HG02678 (cell line): ENCODE data around the gene F2RL3.

Source experiments
- ATAC-seq: cut with Tn5 transposase; IDR thresholded peaks from one replicate; pipeline ENCODE4 v1.9.1; 2021; ENCODE audit warnings: mild to moderate bottlenecking, moderate library complexity; ENCODE audit not compliant: unreplicated experiment

F2RL3 gene

GRCh38 chr19:16888629-16889365, at the start of gene F2RL3:
F2RL3 (plus strand) TSS chr19:16888999; CDS start chr19:16889190, 191 bp downstream.
- no peak for ATAC-seq

- no peak for ATAC-seq
Measured at GRCh38 chr19:16841391-16841926, 47.3 kb upstream of the F2RL3 start.

- no peak for ATAC-seq
Measured at GRCh38 chr19:16846901-16847300, 41.9 kb upstream of the F2RL3 start.

GRCh38 chr19:16847430-16847829, 41.4 kb upstream of the F2RL3 start:
- no peak for ATAC-seq

GRCh38 chr19:16849168-16849567, 39.6 kb upstream of the F2RL3 start:
- no peak for ATAC-seq

GRCh38 chr19:16850133-16850532, 38.7 kb upstream of the F2RL3 start:
- no peak for ATAC-seq

GRCh38 chr19:16851031-16851712, 37.6 kb upstream of the F2RL3 start:
- no peak for ATAC-seq

GRCh38 chr19:16853066-16853465, 35.7 kb upstream of the F2RL3 start:
- ATAC-seq = no peak

GRCh38 chr19:16856091-16856490, 32.7 kb upstream of the F2RL3 start:
- ATAC-seq = no peak

GRCh38 chr19:16859626-16860025, 29.2 kb upstream of the F2RL3 start:
- no peak for ATAC-seq

GRCh38 chr19:16860118-16860517, 28.7 kb upstream of the F2RL3 start:
- ATAC-seq = no peak

GRCh38 chr19:16861011-16861410, 27.8 kb upstream of the F2RL3 start:
- ATAC-seq = no peak

- no peak for ATAC-seq
Measured at GRCh38 chr19:16861834-16862233, 27.0 kb upstream of the F2RL3 start.

- no peak for ATAC-seq
Measured at GRCh38 chr19:16862826-16863415, 25.9 kb upstream of the F2RL3 start.

- no peak for ATAC-seq
Measured at GRCh38 chr19:16867211-16867610, 21.6 kb upstream of the F2RL3 start.

GRCh38 chr19:16868423-16869130, 20.2 kb upstream of the F2RL3 start:
- no peak for ATAC-seq

GRCh38 chr19:16869331-16869972, 19.3 kb upstream of the F2RL3 start:
- ATAC-seq = no peak

GRCh38 chr19:16871871-16872270, 16.9 kb upstream of the F2RL3 start:
- ATAC-seq = no peak

- no peak for ATAC-seq
Measured at GRCh38 chr19:16872728-16873127, 16.1 kb upstream of the F2RL3 start.

- ATAC-seq = no peak
Measured at GRCh38 chr19:16873594-16873993, 15.2 kb upstream of the F2RL3 start.
